Measurements from ENCODE around the gene BTBD6. TPM values are rescaled to one million over a fixed set of nuclear protein-coding genes. Genes with fewer than 3 reads are reported as not detected.

BTBD6 gene
- total and polyA plus RNA-seq, 2 donors (not counting 1 experiment from before 2014, with no cell fraction given): 31.9 to 49.9 TPM

DNA sequence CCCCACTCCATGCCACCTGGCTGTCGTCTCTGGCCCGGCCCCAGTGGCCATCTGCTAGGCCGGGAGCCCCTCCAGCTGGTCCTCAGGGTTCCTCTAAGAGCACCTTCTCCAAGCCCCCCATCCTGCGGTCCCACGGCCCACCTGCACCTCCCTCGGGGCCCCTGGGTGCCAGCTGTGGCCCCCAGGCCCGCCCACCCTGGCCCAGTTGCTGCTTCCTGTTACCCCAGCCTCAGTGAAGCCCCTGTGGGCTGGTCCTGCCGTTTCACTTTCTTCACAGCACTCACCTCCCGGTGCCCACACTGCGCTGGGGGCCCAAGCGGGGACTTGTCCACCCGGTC is 39.6 kb upstream of the BTBD6 start:
- Histone ChIP-seq H3K36me3 (ENCODE audit: control insufficient read depth, insufficient read depth, low read length) (peaks cover 3% of the 10 kb centered on the region), H3K4me1 (ENCODE audit: control insufficient read depth, extremely low read depth, insufficient read depth, low read length) (no peaks in the 10 kb centered on the region)

DNA sequence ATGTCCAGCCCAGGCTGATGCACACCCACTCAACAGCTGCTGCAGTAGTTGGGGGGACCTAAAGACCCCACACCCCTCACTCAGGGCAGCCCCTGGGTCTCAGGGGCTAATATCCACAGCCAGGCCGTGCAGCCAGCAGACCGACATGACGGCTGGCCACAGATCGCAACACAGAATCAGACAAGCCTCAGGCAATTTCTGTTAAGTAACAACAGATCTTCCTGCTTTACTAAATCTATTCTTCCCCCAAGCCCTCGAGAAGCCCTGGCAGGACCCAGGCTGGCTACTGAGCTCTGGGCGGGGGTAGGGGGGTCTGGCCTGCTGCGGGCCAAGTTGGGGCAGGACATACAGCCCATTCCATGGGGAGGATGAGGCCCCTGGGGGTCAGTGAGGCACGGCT is 39.2 kb upstream of the BTBD6 start:
- peaks cover 3% of the 10 kb centered on the region for H3K36me3 ChIP-seq (ENCODE audit: control insufficient read depth, insufficient read depth, low read length)
- H2AFZ ChIP-seq (ENCODE audit: low read length): no peak overlapping the region
- H3K9me3 ChIP-seq (ENCODE audit: control insufficient read depth, insufficient read depth, low read depth, low read length): no peaks in the 10 kb centered on the region
- no peak for DNase-seq (ENCODE audit: low read depth in 2 of 2)
- no peaks in the 10 kb centered on the region for H3K4me1 ChIP-seq (ENCODE audit: control insufficient read depth, extremely low read depth, insufficient read depth, low read length)
- no peak overlapping the region for H3K9ac ChIP-seq (ENCODE audit: insufficient read depth, low read length)
- no peaks in the 10 kb centered on the region for H3K79me2 ChIP-seq (ENCODE audit: control insufficient read depth, insufficient read depth, low read length)
- H3K27ac ChIP-seq (ENCODE audit: insufficient read depth, low read length): no peak overlapping the region
- H3K27me3 ChIP-seq (ENCODE audit: control insufficient read depth, insufficient read depth, low read length): no peaks in the 10 kb centered on the region
- no peak overlapping the region for H3K4me3 ChIP-seq (replicated peaks in 1 of 4; ENCODE audit: control extremely low read depth in 1 of 4, insufficient read depth in 1 of 4, low read depth in 3 of 4, low read length in 4 of 4)
- no peaks in the 10 kb centered on the region for H4K20me1 ChIP-seq (ENCODE audit: control insufficient read depth, extremely low read depth, insufficient read depth, low read length)
- H3K4me2 ChIP-seq (ENCODE audit: extremely low read depth, insufficient read depth, low read length): no peak overlapping the region
- TF ChIP-seq, protein P1, sequence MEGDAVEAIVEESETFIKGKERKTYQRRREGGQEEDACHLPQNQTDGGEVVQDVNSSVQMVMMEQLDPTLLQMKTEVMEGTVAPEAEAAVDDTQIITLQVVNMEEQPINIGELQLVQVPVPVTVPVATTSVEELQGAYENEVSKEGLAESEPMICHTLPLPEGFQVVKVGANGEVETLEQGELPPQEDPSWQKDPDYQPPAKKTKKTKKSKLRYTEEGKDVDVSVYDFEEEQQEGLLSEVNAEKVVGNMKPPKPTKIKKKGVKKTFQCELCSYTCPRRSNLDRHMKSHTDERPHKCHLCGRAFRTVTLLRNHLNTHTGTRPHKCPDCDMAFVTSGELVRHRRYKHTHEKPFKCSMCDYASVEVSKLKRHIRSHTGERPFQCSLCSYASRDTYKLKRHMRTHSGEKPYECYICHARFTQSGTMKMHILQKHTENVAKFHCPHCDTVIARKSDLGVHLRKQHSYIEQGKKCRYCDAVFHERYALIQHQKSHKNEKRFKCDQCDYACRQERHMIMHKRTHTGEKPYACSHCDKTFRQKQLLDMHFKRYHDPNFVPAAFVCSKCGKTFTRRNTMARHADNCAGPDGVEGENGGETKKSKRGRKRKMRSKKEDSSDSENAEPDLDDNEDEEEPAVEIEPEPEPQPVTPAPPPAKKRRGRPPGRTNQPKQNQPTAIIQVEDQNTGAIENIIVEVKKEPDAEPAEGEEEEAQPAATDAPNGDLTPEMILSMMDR (conservative IDR thresholded peaks at IDR 0.05 in 1 of 2, IDR thresholded peaks at IDR 0.05 in 1 of 2; ENCODE audit: low read depth in 1 of 2, low read length in 2 of 2): no peak
- TF ChIP-seq EZH2 (IDR thresholded peaks at IDR 0.05; ENCODE audit: low read length, missing control alignments): no peak

More for the DNA sequence above, 39.6 kb upstream of the BTBD6 start:
- Histone ChIP-seq H3K4me2 (ENCODE audit: extremely low read depth, insufficient read depth, low read length) (no peak overlapping the region), H2AFZ (ENCODE audit: low read length) (no peak overlapping the region), H3K27me3 (ENCODE audit: control insufficient read depth, insufficient read depth, low read length) (no peaks in the 10 kb centered on the region), H4K20me1 (ENCODE audit: control insufficient read depth, extremely low read depth, insufficient read depth, low read length) (no peaks in the 10 kb centered on the region), H3K79me2 (ENCODE audit: control insufficient read depth, insufficient read depth, low read length) (no peaks in the 10 kb centered on the region), H3K9ac (ENCODE audit: insufficient read depth, low read length) (no peak overlapping the region), H3K4me3 (replicated peaks in 1 of 4; ENCODE audit: control extremely low read depth in 1 of 4, insufficient read depth in 1 of 4, low read depth in 3 of 4, low read length in 4 of 4) (no peak overlapping the region), H3K9me3 (ENCODE audit: control insufficient read depth, insufficient read depth, low read depth, low read length) (no peaks in the 10 kb centered on the region), H3K27ac (ENCODE audit: insufficient read depth, low read length) (no peak overlapping the region)
- DNase-seq (ENCODE audit: low read depth in 2 of 2): no peak
- TF ChIP-seq, protein P1 (conservative IDR thresholded peaks at IDR 0.05 in 1 of 2, IDR thresholded peaks at IDR 0.05 in 1 of 2; ENCODE audit: low read depth in 1 of 2, low read length in 2 of 2): no peak
- TF ChIP-seq EZH2 (IDR thresholded peaks at IDR 0.05; ENCODE audit: low read length, missing control alignments): no peak

DNA sequence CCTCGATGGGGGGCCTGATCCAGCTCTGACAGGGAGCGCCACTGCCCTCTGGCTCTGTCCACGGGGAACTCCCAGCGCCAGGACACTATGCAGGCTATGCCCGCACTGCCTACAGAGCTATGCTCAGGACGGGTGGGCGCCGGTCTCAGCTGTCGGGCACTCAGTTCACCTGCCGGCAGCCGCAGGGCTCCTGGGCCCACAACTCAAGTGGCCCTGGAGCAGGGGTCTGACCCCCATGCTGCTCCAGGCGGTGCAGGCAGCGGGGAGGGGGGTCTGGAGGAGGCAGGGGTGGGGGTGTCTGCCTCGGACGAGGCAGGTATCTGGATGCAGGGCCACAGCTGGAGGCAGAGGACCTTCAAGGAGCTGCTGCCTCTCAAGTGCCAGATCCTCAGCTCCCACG is 38.7 kb upstream of the BTBD6 start:
- Histone ChIP-seq H3K27ac (ENCODE audit: insufficient read depth, low read length) (no peak overlapping the region), H3K4me1 (ENCODE audit: control insufficient read depth, extremely low read depth, insufficient read depth, low read length) (no peaks in the 10 kb centered on the region)

More for the DNA sequence above, 38.7 kb upstream of the BTBD6 start:
- H3K27me3 ChIP-seq (ENCODE audit: control insufficient read depth, insufficient read depth, low read length): no peaks in the 10 kb centered on the region
- H2AFZ ChIP-seq (ENCODE audit: low read length): no peak overlapping the region
- no peak overlapping the region for H3K9ac ChIP-seq (ENCODE audit: insufficient read depth, low read length)
- peaks cover 3% of the 10 kb centered on the region for H3K36me3 ChIP-seq (ENCODE audit: control insufficient read depth, insufficient read depth, low read length)
- DNase-seq (ENCODE audit: low read depth in 2 of 2): no peak
- no peak overlapping the region for H3K4me2 ChIP-seq (ENCODE audit: extremely low read depth, insufficient read depth, low read length)
- no peak overlapping the region for H3K4me3 ChIP-seq (replicated peaks in 1 of 4; ENCODE audit: control extremely low read depth in 1 of 4, insufficient read depth in 1 of 4, low read depth in 3 of 4, low read length in 4 of 4)
- H4K20me1 ChIP-seq (ENCODE audit: control insufficient read depth, extremely low read depth, insufficient read depth, low read length): no peaks in the 10 kb centered on the region
- no peaks in the 10 kb centered on the region for H3K79me2 ChIP-seq (ENCODE audit: control insufficient read depth, insufficient read depth, low read length)
- H3K9me3 ChIP-seq (ENCODE audit: control insufficient read depth, insufficient read depth, low read depth, low read length): no peaks in the 10 kb centered on the region
- TF ChIP-seq, protein P1 (conservative IDR thresholded peaks at IDR 0.05 in 1 of 2, IDR thresholded peaks at IDR 0.05 in 1 of 2; ENCODE audit: low read depth in 1 of 2, low read length in 2 of 2): no peak
- no peak for TF ChIP-seq EZH2 (IDR thresholded peaks at IDR 0.05; ENCODE audit: low read length, missing control alignments)
